Ovary (tissue), 3 donors: Measurements from ENCODE around the gene UAP1L1.

Experiments
- POLR2A ChIP-seq: fragments of 450-650 bp; IDR thresholded peaks from one replicate; pipeline ENCODE4 v1.6.1; 2017; ENCODE audit warnings: antibody characterized with exemption, mild to moderate bottlenecking, moderate library complexity
- TF ChIP-seq, protein P1 (sequence below), 3 donors: fragments of 450-650 bp in 2 of 3; fragments of 200-600 bp in 1 of 3; IDR thresholded peaks; one replicate each; pipeline versions ENCODE4 v1.5.1 to v1.8.0; 2016 to 2022; ENCODE audit warnings: antibody characterized with exemption in 3 of 3, mild to moderate bottlenecking in 1 of 3
- donor health status: DM: no; HTN: no; CAD: no.

DNA sequence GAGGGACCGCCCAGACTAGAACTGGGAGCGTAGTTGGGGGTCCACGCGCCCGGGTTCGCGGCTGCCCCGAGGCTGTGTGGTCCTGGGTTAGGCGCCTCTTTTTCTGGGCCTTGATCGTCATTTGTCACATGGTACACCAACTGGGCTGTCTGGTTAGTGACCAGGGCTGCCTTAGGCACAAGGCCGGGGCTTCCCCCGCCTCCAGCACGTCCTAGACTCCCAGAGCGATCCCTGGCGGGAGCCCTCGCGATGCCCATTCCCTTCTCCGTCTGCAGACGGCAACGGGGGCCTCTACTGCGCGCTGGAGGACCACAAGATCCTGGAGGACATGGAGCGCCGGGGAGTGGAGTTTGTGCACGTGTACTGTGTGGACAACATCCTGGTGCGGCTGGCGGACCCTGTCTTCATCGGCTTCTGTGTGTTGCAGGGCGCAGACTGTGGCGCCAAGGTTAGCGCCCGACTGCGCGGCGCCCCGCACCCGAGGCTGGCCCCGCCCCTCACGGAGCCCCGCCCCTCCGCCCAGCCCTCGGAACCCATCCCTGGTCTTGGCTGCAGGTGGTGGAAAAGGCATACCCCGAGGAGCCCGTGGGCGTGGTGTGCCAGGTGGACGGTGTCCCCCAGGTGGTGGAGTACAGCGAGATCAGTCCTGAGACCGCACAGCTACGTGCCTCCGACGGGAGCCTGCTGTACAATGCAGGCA lies 1.5 kb downstream of the UAP1L1 start:
- TF ChIP-seq POLR2A, result no peak
- TF ChIP-seq, protein P1, sequence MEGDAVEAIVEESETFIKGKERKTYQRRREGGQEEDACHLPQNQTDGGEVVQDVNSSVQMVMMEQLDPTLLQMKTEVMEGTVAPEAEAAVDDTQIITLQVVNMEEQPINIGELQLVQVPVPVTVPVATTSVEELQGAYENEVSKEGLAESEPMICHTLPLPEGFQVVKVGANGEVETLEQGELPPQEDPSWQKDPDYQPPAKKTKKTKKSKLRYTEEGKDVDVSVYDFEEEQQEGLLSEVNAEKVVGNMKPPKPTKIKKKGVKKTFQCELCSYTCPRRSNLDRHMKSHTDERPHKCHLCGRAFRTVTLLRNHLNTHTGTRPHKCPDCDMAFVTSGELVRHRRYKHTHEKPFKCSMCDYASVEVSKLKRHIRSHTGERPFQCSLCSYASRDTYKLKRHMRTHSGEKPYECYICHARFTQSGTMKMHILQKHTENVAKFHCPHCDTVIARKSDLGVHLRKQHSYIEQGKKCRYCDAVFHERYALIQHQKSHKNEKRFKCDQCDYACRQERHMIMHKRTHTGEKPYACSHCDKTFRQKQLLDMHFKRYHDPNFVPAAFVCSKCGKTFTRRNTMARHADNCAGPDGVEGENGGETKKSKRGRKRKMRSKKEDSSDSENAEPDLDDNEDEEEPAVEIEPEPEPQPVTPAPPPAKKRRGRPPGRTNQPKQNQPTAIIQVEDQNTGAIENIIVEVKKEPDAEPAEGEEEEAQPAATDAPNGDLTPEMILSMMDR (IDR thresholded peaks at IDR 0.05), result no peak
